ENCODE results near the gene GAS7.

DNA sequence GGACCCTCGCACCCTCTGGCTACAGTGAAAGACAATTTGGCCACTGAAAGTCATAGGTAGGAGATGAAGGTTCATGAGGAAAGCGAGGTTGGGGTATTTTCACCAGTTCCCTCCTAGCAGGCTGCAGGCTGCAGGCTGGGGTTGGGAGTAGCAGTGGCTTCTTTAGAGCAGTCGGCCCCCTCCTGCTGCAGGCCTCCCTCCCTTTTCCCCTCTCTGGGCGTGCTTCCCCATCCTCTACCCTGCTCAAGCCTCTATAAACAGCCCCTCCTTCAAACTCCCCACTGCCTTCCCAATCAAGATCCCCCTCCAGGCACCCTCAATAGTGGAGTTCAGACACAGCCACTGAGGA, 41.8 kb downstream of the GAS7 start:
- TF ChIP-seq, protein P1, sequence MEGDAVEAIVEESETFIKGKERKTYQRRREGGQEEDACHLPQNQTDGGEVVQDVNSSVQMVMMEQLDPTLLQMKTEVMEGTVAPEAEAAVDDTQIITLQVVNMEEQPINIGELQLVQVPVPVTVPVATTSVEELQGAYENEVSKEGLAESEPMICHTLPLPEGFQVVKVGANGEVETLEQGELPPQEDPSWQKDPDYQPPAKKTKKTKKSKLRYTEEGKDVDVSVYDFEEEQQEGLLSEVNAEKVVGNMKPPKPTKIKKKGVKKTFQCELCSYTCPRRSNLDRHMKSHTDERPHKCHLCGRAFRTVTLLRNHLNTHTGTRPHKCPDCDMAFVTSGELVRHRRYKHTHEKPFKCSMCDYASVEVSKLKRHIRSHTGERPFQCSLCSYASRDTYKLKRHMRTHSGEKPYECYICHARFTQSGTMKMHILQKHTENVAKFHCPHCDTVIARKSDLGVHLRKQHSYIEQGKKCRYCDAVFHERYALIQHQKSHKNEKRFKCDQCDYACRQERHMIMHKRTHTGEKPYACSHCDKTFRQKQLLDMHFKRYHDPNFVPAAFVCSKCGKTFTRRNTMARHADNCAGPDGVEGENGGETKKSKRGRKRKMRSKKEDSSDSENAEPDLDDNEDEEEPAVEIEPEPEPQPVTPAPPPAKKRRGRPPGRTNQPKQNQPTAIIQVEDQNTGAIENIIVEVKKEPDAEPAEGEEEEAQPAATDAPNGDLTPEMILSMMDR (IDR thresholded peaks at IDR 0.05) = no peak
- no peak for TF ChIP-seq EZH2 (IDR thresholded peaks at IDR 0.05; ENCODE audit: borderline replicate concordance, insufficient read depth, low read depth, low read length, poor library complexity, severe bottlenecking)

All from B cell (primary cell).